Activated T-helper 2 cell treated with anti-CD3 and anti-CD28 coated beads, Interferon-gamma antibody, Interleukin-2, Interleukin-4, amounts not matched to agents 10 μg/mL and 5 μg/mL and 100 μg/mL, durations not matched to agents 14 hours and 24 hours and 36 hours (primary cell): ENCODE data around the gene ANKAR. TPM values are rescaled to one million over a fixed set of nuclear protein-coding genes. Genes with fewer than 3 reads are reported as not detected.
"Not testable (repeated sequence)": the region's sequence is repeated elsewhere in the genome, so short reads cannot be mapped to it uniquely, and the experiment has no call there.

Source experiments
- DNase-seq: peaks from one replicate; pipeline ENCODE4 v3.0.0; 2021; ENCODE audit warnings: low spot score
- H3K27ac Mint-ChIP-seq: one replicate; pipeline ENCODE4 v1.8.0; 2021; ENCODE audit warnings: mixed read lengths
- H3K27me3 Mint-ChIP-seq: one replicate; pipeline ENCODE4 v1.8.0; 2021; ENCODE audit warnings: low read depth, mixed read lengths
- H3K36me3 Mint-ChIP-seq: one replicate; pipeline ENCODE4 v1.8.0; 2021; ENCODE audit warnings: low read depth, mixed read lengths
- H3K4me1 Mint-ChIP-seq: one replicate; pipeline ENCODE4 v1.8.0; 2021; ENCODE audit warnings: low read depth, mixed read lengths
- H3K4me3 Mint-ChIP-seq: one replicate; pipeline ENCODE4 v1.8.0; 2021; ENCODE audit warnings: low read depth, mild to moderate bottlenecking, moderate library complexity, mixed read lengths
- H3K9me3 Mint-ChIP-seq: one replicate; pipeline ENCODE4 v1.8.0; 2021; ENCODE audit warnings: mixed read lengths
- intact Hi-C: fragments of 100-400 bp; cut with micrococcal nuclease; formaldehyde crosslinking; loops from one replicate; pipeline ENCODE4 v1.15.1; 2023
- total RNA-seq: library from RNA; stranded (reverse); gene quantifications from 2 replicates; pipeline ENCODE4 v1.2.3, GENCODE V29; 2022

ANKAR gene
- total RNA-seq, 1 donor from 2014 or later = 4.1 TPM

DNA sequence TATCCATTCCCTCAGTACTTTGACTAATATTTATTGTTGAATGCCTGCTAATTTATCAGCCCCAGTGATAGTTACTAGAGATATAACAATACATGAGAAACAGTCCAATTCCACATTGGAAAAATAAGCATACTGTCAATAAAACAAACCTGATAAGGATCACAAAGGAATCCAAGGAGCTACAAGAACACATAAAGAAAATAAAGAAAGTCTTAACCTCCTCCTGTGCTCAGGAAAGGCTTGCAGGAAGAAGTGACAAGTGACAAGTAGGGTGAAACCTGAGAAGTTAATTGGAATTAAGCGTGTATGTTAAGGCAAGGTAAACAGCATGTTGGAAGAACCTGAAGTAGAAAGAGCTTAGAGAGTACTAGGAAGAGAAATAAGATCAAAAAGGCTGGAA is 33.5 kb upstream of the ANKAR start:
- intact Hi-C loops = loop anchor here (1.0 kb wide), 1 partner anchor 20 kb away; the partner anchor contains the start of gene ASNSD1
- Mint-ChIP-seq H3K36me3 (no peaks in the 10 kb centered on the region), H3K4me1 (peaks cover 16% of the 10 kb centered on the region), H3K9me3 (no peaks in the 10 kb centered on the region), H3K4me3 (no peak overlapping the region), H3K27ac (no peak overlapping the region), H3K27me3 (no peaks in the 10 kb centered on the region)
- no peak for DNase-seq

DNA sequence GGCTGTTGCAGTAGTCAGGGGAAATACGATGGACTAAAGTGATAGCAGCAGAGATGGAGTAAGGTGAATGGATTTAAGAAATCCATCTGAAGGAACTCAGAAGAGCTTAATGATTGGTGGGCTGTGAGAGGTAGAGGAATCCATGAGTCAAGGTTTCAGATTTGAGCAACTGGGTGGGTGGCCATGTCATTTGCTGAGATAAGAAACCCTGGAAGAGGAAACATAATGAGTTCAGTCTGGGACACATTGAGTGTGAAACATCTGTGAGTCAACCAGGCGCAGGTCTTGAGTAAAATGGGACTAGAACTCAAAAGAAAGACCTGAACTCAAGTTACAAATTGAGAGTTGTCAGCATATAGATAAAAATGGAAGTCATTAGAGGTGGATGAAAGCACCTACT is 32.9 kb upstream of the ANKAR start:
- Mint-ChIP-seq H3K9me3 (no peaks in the 10 kb centered on the region), H3K36me3 (no peaks in the 10 kb centered on the region), H3K4me1 (peaks cover 16% of the 10 kb centered on the region), H3K27ac (no peak overlapping the region), H3K27me3 (no peaks in the 10 kb centered on the region), H3K4me3 (no peak overlapping the region)
- no peak for DNase-seq
- intact Hi-C loops = loop anchor here (1.0 kb wide), 1 partner anchor 20 kb away; the partner anchor contains the start of gene ASNSD1

DNA sequence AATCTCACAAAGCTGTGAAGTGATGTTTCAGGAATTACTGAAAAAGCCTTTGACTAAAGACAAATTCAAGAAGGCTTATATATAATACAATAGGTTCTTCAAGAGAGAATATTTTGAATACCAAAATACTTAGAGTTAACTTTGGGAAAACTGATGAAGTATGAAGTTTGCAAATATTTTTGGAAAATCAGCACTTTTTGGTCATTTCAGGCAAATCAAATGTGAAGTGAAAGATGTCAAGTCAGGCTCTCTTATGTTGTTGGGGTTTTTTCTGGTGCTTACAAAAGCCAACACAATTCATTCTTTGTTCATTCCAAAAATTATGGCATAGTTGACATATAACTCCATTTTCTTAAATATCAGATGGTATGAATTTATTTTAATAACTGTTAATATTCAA is 27.9 kb upstream of the ANKAR start:
- H3K27ac Mint-ChIP-seq = no peak overlapping the region
- H3K27me3 Mint-ChIP-seq = no peaks in the 10 kb centered on the region
- peaks cover 5% of the 10 kb centered on the region for H3K36me3 Mint-ChIP-seq
- peaks cover 6% of the 10 kb centered on the region for H3K9me3 Mint-ChIP-seq
- DNase-seq = no peak
- intact Hi-C loops = no loop called here
- peaks cover 6% of the 10 kb centered on the region for H3K4me1 Mint-ChIP-seq
- H3K4me3 Mint-ChIP-seq = no peak overlapping the region

DNA sequence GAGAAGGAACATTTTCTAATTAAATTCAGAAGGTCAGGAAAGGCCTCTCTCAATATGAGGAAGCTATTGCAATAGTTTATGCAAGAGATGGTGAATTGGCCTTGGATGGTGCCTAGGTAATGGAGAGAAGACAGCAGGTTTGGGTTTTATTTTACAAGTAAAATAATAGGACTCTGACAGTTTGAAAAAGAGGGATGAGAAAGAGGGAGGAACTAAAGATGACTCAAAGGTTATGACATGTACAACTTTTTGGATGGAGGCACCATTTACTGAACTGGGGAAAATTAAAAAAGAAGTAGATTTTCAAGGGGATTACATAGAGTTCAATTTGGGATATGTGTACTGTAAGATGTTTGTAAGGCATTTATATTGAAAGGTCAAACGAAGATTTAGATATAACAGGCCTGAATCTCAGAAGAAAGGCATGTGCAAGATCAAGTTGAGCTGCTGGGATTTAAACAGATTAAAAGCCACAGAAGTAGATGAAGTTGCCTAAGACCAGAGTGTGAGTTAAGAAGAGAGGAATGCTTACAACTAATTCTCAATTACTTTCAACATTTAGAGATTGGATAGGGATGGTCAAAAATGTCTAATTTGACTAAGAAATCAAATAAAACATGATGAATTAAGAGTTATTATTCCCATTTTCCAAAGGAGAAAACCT is 25.5 kb upstream of the ANKAR start:
- H3K36me3 Mint-ChIP-seq = peaks cover 14% of the 10 kb centered on the region

DNA sequence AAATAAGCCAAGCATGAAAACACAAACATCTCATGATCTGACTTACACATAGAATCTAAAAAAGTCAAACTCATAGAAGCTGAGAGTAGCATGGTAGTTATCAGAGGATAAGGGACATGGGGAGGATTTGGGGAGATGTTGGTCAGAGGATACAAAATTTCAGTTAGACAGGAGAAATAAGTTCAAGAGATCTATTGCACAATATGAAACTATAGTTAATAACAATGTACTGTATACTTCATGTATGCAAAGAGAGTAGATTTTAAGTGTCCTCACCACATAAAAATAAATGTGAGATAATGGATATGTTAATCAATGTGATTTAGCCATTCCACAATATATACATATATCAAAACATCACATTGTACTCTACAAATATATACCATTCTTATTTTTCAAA is 23.2 kb upstream of the ANKAR start:
- Mint-ChIP-seq H3K4me3 (no peak overlapping the region), H3K9me3 (peaks cover 21% of the 10 kb centered on the region), H3K4me1 (peaks cover 2% of the 10 kb centered on the region), H3K36me3 (peaks cover 14% of the 10 kb centered on the region), H3K27me3 (no peaks in the 10 kb centered on the region), H3K27ac (no peak overlapping the region)
- DNase-seq = no peak
- intact Hi-C loops = no loop called here

More for the DNA sequence above, 25.5 kb upstream of the ANKAR start:
- DNase-seq = no peak
- Mint-ChIP-seq H3K27ac (no peak overlapping the region), H3K4me3 (no peak overlapping the region), H3K4me1 (no peaks in the 10 kb centered on the region), H3K27me3 (no peaks in the 10 kb centered on the region), H3K9me3 (peaks cover 16% of the 10 kb centered on the region)
- intact Hi-C loops = no loop called here

DNA sequence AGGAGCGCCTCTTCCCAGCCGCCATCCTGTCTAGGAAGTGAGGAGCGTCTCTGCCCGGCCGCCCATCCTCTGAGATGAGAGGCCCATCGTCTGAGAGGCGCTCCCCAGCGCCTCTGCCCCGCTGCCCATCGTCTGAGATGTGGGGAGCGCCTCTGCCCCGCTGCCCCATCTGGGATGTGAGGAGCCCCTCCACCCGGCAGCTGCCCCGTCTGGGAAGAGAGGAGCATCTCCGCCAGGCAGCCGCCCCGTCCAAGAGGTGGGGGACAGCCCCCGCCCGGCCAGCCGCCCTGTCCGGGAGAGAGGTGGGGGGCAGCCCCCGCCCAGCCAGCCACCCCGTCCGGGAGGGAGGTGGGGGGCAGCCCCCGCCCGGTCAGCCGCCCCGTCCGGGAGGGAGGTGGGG is 21.0 kb upstream of the ANKAR start:
- DNase-seq, H3K4me3 Mint-ChIP-seq, H3K27me3 Mint-ChIP-seq, intact Hi-C loops, H3K27ac Mint-ChIP-seq: not testable (repeated sequence)
- peaks cover 14% of the 10 kb centered on the region for H3K36me3 Mint-ChIP-seq
- H3K9me3 Mint-ChIP-seq = peaks cover 21% of the 10 kb centered on the region
- H3K4me1 Mint-ChIP-seq = peaks cover 16% of the 10 kb centered on the region

DNA sequence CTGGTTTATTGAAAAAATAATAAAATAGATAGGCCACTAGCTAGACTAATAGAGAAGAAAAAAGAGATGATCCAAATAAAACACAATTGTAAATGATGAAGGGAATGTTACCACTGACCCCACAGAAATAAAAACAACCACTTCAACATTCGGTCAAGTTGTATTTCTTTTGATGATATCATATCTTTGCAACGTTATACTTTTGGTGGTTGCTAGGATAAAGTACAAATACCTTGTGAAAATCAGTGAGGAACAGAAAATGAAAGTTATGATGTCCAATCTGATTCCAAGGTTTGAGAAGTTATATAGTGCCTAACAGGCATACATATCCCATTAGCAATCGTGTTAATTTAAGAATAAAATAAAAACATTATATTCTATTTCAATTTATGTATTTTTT is 19.8 kb upstream of the ANKAR start:
- DNase-seq = no peak
- H3K9me3 Mint-ChIP-seq = peaks cover 21% of the 10 kb centered on the region
- H3K4me1 Mint-ChIP-seq = peaks cover 22% of the 10 kb centered on the region
- H3K4me3 Mint-ChIP-seq = no peak overlapping the region
- no peak overlapping the region for H3K27ac Mint-ChIP-seq
- H3K36me3 Mint-ChIP-seq = peaks cover 14% of the 10 kb centered on the region
- intact Hi-C loops = no loop called here
- H3K27me3 Mint-ChIP-seq = no peaks in the 10 kb centered on the region

DNA sequence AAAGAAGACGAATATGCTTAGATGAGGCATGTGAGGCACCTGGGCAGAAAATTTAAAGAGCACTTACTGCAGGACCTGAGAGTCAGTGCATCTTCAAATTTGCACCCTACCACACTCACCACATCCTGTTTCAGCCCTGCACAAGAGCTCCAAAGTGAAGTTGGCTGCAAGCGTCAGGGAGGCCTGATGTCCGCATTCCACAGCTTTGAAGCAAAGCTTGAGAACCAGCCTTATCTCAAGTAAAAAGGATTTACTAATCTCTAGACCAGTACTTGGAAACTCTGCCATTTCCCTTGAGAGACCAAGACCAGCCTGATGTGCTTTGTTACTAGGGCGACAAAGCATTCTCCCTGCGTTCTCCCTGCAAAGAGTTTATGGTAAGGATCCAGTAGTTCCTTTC is 16.6 kb upstream of the ANKAR start:
- Mint-ChIP-seq H3K27ac (peak overlapping the region; percentile 71), H3K4me1 (peaks cover 27% of the 10 kb centered on the region), H3K4me3 (no peak overlapping the region), H3K27me3 (no peaks in the 10 kb centered on the region), H3K9me3 (peaks cover 5% of the 10 kb centered on the region), H3K36me3 (no peaks in the 10 kb centered on the region)
- DNase-seq = peak; percentile 65
- intact Hi-C loops = no loop called here

DNA sequence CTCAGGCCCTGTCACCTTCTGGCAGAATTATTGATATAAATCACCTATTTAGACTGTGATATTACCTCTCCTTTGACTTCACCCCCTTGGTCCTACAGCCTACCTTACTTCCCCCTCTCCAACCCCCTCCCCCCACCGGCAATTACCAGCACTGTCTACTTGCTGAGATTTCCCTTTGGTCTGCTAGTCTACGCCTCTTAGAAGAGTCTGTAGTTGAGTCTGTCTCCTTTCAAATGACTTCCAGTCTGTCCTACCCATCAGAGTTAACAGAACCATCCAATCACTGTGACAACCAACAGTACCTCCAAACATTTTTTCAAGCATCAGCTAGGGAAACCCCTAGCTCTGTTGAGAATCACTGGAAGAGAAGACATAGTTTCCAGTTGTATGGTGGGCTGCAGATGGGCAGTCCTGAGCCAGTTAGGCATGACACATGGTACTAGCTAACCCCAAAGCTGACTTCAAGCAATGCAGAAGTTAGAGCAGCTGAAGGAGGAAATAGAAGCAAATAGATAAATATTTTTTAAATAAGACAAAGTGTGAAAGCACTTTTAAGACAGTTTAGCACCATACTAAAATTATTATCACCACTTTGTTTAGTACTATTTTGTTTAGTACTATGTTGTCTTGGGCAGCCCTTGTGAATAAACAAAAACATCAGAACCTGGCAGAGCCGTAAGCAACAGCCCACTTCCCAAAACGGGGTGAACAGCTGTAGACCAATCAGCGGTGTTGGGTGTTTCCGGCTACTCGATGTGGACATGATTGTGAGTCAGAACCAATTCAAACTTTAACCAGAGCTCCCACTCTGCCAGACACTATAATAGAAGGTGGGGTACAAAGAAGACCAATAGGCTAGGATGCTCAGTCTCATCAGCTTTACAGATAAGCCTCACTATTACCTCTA is 15.9 kb upstream of the ANKAR start:
- H3K27me3 Mint-ChIP-seq = no peaks in the 10 kb centered on the region
- H3K4me1 Mint-ChIP-seq = peaks cover 29% of the 10 kb centered on the region
- peaks cover 2% of the 10 kb centered on the region for H3K36me3 Mint-ChIP-seq
- DNase-seq = no peak
- H3K4me3 Mint-ChIP-seq = peak overlapping the region; percentile 2
- intact Hi-C loops = no loop called here
- H3K9me3 Mint-ChIP-seq = peaks cover 5% of the 10 kb centered on the region
- H3K27ac Mint-ChIP-seq = peak overlapping the region; percentile 71

DNA sequence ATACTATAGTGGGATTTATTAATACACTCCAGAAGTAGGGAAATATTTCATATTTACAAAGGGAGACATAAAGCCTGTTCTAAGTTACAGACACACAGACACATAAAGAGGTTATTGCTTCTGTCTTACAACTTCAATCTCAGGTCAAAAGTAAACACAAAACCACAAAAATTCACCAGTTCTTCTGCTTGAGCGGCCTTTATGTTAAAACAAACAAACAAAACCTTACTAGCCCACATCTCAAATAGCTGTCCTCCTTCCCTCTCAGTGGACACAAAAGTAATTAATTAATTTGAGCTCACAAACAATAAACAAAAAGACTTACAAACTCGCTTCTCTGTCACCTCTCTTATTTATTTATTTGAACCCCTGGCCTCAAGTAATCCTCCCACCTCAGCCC is 14.7 kb upstream of the ANKAR start:
- Mint-ChIP-seq H3K27ac (no peak overlapping the region), H3K9me3 (no peaks in the 10 kb centered on the region), H3K36me3 (peaks cover 13% of the 10 kb centered on the region), H3K27me3 (no peaks in the 10 kb centered on the region), H3K4me1 (peaks cover 38% of the 10 kb centered on the region), H3K4me3 (no peak overlapping the region)
- DNase-seq = no peak
- intact Hi-C loops = loop anchor here (2.0 to 5.0 kb wide), 2 partner anchors 411 to 658 kb away; partner anchors contain the start of gene HIBCH

DNA sequence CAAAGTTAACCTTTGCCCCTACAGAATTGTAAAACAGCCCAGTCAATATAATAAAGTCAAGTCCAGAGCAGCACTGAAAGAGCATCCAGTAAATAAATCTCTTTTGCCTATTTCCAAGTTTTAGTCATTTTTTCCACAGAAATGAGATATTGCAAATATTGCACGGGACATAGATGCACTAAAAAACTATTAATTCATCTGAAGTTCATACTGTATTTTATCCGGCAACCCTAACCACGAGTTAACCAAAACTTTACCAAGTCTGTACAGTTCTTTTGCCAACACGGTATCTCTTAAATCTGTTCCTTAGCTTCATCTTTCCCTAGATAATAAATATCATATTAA is 13.7 kb upstream of the ANKAR start:
- Mint-ChIP-seq H3K36me3 (peaks cover 18% of the 10 kb centered on the region), H3K27ac (no peak overlapping the region), H3K4me1 (peaks cover 41% of the 10 kb centered on the region), H3K27me3 (no peaks in the 10 kb centered on the region), H3K4me3 (no peak overlapping the region), H3K9me3 (no peaks in the 10 kb centered on the region)
- intact Hi-C loops = loop anchor here (1.0 to 5.0 kb wide), 8 partner anchors 14 to 657 kb away; partner anchors contain the start of genes ANKAR, HIBCH, ORMDL1 and OSGEPL1
- DNase-seq = no peak

DNA sequence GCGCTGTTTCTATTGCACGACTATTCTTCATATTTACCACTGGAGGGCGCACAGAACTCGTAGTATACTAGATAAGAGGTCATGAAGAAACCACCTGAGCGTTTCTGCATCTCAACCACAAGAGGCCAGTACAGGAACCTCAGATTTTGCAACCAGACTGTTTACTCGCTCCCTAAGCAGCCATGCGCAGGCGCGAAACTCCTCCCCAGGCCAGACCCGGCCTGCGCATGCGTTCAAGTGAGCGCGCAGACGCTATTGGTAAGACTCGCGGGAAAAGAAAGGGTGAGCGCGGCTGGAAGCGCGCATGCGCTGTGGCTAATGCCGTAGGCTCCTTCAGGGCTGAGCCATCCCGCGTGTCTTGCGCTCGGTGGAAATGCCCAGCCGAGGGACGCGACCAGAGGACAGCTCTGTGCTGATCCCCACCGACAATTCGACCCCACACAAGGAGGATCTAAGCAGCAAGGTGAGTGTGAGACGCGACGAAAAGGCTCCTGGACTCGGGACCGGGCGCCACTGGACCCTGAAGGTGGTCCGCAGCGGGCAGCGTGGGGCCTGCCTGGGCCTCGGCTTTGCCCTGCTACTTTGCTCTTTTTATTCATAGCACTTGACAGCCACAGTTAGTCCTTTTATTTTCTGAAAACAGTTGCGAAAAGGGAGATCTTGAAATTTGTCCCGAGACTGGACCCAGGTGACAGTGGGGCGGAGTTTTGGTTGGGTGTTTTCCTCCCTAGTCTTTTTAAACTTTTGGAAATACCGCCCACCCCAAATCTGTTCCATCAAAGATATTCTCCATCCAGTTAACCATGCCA is 13.1 kb upstream of the ANKAR start, which contains the start of gene ASNSD1:
Gene ASNSD1 (plus strand): TSS at position 312 of the 809 bp plus-strand sequence. CDS start 4,674 bp downstream, outside the sequence.
- Mint-ChIP-seq H3K9me3 (no peaks in the 10 kb centered on the region), H3K4me3 (no peak within 1 kb of the TSS), H3K27ac (no peak within 1 kb of the TSS), H3K36me3 (peaks cover 24% of the 10 kb centered on the region), H3K27me3 (no peaks in the 10 kb centered on the region), H3K4me1 (peaks cover 39% of the 10 kb centered on the region)
- intact Hi-C loops = loop anchor here (1.0 to 5.0 kb wide), 8 partner anchors 13 to 656 kb away; partner anchors contain the start of genes ANKAR, HIBCH, ORMDL1 and OSGEPL1
- DNase-seq = peak; percentile 98
